GM19025 (cell line): ENCODE measurements around the gene PDK4.
"Not testable (repeated sequence)": the region's sequence is repeated elsewhere in the genome, so short reads cannot be mapped to it uniquely, and the experiment has no call there.

Experiments
- ATAC-seq: cut with Tn5 transposase; IDR thresholded peaks from one replicate; pipeline ENCODE4 v1.9.1; 2021; ENCODE audit warnings: mild to moderate bottlenecking, low read depth, moderate library complexity; ENCODE audit not compliant: unreplicated experiment

The PDK4 gene

GRCh38 chr7:95578299-95578855, 17.9 kb downstream of the PDK4 start:
- no peak for ATAC-seq

DNA sequence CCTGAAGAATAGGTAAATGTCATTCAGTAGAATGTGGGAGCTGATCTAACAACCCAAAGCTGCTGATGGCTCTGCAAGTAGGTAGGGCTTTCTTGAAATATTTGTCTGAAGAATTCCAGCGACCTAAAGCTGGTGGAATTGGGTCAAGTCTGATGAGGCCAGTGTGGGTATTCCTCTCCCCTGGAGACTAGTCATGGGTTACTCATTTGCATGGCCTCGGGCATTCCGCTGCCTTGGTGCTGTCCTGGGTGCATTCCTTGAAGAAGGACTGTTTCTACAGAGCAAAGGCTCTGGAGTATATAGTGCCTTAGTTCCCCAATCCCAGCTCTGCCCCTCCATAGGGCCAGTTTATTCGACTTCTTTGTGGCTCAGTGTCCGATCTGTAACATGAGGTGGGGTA, 19.2 kb downstream of the PDK4 start:
- no peak for ATAC-seq

DNA sequence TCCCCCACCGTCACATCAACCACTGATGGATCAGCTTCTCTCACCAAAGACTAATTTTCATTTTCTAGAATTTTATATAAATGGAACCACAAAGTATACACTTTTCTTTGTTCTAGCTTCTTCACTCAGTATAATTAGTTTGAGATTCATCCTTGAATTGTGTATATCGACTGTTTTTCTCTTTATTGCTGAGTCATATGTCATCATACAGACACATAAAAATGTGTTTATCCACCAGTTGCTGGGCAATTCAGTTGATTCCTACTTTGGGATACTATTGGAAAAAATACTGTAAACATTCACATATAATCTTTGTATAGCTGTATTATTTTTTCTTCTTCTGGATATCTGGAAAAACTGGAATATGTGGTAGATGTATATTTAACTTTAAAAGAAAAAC, 26.6 kb downstream of the PDK4 start:
- ATAC-seq, result no peak

DNA sequence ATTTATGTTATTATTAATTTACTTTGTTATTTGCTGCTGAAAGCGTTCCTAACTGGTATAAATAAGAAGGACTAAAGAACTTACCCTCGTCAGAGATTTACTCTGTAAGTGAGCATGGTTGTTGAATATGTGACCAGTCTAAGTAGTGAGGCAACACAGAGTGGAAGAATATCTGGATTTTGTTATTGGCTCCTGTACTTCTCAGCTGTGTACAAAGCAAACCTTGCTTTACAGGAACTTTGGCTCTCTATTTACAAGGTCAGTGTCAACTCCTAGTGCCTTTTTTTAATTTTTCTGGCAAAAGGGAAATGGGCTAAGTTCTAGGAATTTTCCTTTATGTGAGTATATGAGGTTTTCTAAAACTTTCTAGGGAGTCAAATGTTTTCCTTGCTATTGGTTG, 35.6 kb downstream of the PDK4 start:
- no peak for ATAC-seq

DNA sequence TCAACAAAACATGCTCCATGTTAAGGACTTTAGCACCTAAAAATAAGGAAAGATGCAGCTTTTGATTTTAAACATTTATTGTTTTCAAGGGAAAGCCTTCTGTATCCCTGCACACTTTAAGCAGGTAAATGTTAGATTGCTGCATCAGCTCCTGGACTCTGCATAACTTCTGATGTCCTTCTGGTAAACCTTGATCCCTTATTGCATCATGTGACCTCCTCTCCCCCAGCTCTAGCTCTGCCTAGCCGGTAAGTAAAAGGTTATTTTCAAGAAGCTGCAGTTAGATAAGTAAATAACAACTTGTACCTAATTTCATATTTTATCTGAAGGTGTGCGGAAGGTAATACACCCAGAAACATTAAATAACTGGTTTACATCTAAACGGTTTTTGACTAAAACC, 37.5 kb downstream of the PDK4 start:
- ATAC-seq, result no peak

- no peak for ATAC-seq
Measured at GRCh38 chr7:95556777-95557176, 39.5 kb downstream of the PDK4 start.

- ATAC-seq, result no peak
Measured at GRCh38 chr7:95553939-95554338, 42.4 kb downstream of the PDK4 start.

DNA sequence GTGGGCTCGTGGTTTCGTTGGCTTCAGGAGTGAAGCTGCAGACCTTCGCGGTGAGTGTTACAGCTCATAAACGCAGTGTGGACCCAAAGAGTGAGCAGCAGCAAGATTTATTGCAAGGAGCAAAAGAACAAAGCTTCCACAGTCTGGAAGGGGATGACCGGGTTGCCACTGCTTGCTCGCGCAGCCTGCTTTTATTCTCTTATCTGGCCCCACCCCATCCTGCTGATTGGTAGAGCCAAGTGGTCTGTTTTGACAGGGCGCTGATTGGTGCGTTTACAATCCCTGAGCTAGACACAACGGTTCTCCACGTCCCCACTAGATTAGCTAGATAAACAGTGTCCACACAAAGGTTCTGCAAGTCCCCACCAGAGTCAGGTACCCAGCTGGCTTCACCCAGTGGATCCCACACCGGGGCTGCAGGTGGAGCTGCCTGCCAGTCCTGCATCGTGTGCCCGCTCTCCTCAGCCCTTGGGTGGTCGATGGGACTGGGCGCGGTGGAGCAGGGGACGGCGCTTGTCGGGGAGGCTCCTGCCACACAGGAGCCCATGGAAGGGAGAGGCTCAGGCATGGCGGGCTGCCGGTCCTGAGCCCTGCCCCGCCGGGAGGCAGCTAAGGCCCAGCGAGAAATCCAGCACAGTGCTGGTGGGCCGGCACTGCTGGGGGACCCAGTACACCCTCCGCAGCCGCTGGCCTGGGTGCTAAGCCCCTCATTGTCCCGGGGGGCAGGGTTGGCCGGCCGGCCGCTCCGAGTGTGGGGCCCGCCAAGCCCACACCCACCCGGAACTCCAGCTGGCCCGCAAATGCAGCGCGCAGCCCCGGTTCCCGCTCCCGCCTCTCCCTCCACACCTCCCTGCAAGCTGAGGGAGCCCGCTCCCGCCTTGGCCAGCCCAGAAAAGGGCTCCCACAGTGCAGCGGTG, 44.0 kb downstream of the PDK4 start:
- ATAC-seq, result not testable (repeated sequence)

DNA sequence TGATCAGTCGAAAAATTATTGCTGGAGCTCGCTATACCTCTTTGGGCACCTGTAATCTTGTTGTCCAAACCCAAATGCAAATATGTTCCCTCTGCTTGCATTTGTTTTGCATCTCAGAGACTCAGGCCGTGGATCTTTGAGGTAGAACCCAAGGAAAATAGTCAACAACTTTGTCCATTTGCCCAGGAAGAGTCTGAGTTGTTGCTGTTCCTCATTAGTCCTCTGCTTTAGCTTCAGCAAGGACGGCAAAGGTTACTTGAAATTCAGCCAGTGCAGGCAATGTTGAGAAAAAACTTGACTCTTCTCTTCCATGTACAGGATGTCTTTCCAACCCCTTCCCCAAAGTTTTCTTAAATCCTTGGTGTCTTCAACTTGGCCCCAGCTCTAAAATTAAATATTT, 45.8 kb downstream of the PDK4 start:
- no peak for ATAC-seq

DNA sequence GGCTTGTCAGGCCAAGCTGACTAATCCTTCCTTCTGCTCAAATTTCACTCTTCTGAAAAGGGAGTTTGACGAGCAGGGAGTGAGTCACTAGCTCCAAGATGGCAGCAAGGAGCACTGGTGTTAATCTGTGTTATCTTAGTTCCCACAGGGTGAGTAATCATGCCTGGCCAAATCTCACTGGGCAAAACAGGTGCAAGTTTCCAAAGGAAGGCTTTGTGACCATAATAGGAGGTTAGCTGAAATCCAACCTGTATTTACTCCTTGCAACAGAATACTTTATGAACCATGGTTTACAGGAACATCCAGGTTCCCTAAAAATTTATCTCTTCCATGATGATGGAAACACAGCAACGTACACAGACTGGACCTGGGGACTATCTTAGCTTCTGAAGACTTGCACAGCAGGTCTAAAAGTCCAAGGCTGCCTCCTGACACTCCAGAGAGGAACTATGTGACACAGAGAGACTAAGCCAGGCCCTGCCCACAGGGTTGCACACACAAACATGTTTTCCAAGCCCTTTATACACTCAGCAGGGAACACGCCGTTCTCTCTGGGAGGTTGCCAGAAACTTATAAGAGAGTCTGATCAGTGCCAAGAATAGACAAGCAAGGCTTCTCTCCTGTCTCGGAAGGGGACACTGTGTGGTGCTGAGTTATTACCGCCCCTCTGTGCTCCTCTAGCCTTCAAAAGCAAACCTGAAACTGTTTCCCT, 46.3 kb downstream of the PDK4 start:
- ATAC-seq, result no peak

- ATAC-seq, result no peak
Measured at GRCh38 chr7:95547361-95548348, 48.7 kb downstream of the PDK4 start.

DNA sequence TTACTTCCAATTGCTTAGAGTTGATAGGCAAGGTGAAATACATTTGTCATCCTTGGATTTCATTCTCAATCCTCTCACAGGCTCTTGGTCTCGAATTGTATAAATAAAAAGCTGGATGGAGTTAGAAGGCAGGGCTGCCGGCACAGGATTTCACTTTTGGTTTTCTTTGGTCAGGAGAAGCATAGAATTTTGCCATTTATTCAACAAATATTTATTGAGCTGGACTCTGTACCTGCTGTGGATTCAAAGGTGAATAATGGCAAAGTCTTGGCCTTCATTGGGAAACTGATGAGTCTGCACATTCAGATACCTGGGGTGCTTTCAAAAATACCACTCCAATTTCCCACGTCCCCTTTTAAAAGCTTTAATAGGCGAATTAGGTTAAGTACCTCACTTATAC, 49.7 kb downstream of the PDK4 start:
- no peak for ATAC-seq

GRCh38 chr7:95545673-95546072, 50.6 kb downstream of the PDK4 start:
- ATAC-seq, result no peak

- ATAC-seq, result no peak
Measured at GRCh38 chr7:95545007-95545615, 51.2 kb downstream of the PDK4 start.

GRCh38 chr7:95544171-95544570, 52.1 kb downstream of the PDK4 start:
- no peak for ATAC-seq

GRCh38 chr7:95543312-95543711, 53.0 kb downstream of the PDK4 start:
- no peak for ATAC-seq

GRCh38 chr7:95540366-95540765, 56.0 kb downstream of the PDK4 start:
- ATAC-seq, result no peak

- no peak for ATAC-seq
Measured at GRCh38 chr7:95539426-95539825, 56.9 kb downstream of the PDK4 start.

DNA sequence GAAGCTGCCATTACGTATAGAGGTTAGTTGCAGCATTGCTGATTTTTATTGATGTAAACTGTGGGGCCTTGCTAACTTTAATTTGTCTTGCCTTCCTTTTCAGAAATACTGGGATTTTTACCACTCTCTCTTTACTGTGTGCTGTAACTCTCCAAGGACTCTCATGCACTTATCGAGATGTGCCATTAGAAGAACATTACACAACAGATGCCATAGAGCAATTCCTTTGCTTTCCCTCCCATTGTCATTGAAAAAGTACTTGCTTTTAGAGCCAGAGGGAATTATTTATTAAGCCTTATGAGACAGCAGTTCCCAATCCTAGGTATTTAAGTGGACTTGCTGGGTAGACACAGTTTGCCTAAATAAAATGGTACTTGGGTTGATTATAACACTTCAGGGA, 58.8 kb downstream of the PDK4 start:
- no peak for ATAC-seq
